ENCODE measurements around the gene PLCD1. TPM values are rescaled to one million over a fixed set of nuclear protein-coding genes. Genes with fewer than 3 reads are reported as not detected.

Gene PLCD1
- total RNA-seq, 1 donor from 2014 or later = 28.7 TPM

DNA sequence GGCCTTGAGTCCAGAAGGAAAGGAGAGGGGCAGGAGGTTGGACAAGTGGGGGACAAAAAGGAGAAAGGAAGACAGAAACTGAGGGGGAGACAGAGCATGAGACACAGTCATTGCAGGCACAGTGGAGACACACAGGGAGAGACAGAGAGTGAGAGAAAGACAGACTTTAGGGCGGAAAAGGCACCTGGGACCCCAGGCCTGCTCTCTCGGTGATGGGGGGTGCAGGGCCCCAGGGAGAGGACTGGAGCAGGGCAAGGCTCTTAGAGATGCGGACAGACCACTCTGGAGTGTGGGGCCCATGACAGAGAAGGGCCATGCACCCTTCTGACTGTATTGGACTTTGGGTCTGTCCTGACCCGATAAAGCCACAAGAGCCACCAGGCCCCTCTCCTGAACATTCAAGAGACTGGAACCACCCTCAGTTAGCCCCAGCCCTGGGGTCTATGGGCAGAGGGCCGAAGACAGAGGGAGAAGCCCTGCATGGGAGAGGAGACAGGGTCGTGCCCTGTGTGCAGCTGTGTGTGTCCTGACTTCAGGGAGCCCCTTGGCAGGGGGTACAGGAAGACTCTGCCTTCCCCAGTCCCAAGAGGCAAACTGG, 12.5 kb downstream of the PLCD1 start:
- Mint-ChIP-seq H3K36me3 (peaks cover 38% of the 10 kb centered on the region), H3K27me3 (no peaks in the 10 kb centered on the region), H3K4me1 (ENCODE audit: unreplicated experiment) (no peaks in the 10 kb centered on the region), H3K9me3 (peaks cover 7% of the 10 kb centered on the region), H3K4me3 (no peak overlapping the region), H3K27ac (no peak overlapping the region)
- DNase-seq (ENCODE audit: extremely low spot score, unreplicated experiment) = no peak
- TF ChIP-seq, protein P1, sequence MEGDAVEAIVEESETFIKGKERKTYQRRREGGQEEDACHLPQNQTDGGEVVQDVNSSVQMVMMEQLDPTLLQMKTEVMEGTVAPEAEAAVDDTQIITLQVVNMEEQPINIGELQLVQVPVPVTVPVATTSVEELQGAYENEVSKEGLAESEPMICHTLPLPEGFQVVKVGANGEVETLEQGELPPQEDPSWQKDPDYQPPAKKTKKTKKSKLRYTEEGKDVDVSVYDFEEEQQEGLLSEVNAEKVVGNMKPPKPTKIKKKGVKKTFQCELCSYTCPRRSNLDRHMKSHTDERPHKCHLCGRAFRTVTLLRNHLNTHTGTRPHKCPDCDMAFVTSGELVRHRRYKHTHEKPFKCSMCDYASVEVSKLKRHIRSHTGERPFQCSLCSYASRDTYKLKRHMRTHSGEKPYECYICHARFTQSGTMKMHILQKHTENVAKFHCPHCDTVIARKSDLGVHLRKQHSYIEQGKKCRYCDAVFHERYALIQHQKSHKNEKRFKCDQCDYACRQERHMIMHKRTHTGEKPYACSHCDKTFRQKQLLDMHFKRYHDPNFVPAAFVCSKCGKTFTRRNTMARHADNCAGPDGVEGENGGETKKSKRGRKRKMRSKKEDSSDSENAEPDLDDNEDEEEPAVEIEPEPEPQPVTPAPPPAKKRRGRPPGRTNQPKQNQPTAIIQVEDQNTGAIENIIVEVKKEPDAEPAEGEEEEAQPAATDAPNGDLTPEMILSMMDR (conservative IDR thresholded peaks at IDR 0.05) = no peak

DNA sequence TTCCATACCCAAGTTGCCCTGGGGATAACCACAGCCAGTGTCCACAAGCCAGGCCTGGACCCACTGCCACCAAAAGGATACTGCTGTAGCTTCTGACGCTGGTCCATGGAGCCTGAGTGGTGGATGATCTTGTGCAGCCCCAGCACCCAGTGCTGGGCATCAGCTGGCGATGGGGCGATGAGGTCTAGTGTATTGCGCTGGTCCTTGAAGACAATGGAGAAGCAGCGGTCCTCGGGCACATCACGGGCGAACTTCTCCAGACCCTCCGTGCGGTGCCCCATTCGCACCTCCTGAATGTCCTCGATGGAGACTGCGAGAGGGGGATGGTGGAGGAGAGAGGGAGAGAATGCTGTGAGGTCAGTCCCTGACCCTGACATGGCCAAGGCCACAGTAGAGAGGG, 13.0 kb downstream of the PLCD1 start:
- no peak for DNase-seq (ENCODE audit: extremely low spot score, unreplicated experiment)
- H3K36me3 Mint-ChIP-seq = peaks cover 38% of the 10 kb centered on the region
- no peak overlapping the region for H3K4me3 Mint-ChIP-seq
- H3K27ac Mint-ChIP-seq = no peak overlapping the region
- TF ChIP-seq, protein P1 (conservative IDR thresholded peaks at IDR 0.05) = no peak
- H3K4me1 Mint-ChIP-seq (ENCODE audit: unreplicated experiment) = no peaks in the 10 kb centered on the region
- H3K27me3 Mint-ChIP-seq = no peaks in the 10 kb centered on the region
- H3K9me3 Mint-ChIP-seq = peaks cover 7% of the 10 kb centered on the region

DNA sequence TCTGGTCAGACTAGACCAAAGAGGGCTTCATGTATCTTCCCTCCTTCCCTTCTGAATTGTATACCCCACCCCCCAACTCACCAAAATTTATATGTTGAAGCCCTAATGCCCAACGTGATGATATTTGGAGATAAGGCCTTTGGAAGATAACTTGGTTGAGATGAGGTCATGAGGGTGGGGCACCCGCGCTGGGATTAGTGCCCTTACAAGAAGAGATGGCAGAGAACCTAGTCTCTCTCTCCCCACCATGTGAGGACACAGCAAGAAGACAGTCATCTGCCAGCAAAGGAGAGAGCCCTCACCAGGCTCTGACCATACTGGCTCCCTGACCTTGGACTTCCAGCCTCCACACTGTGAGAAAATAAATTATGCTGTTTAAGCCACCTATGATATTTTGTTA, 13.5 kb downstream of the PLCD1 start:
- Mint-ChIP-seq H3K4me1 (ENCODE audit: unreplicated experiment) (no peaks in the 10 kb centered on the region), H3K4me3 (no peak overlapping the region), H3K27me3 (no peaks in the 10 kb centered on the region), H3K27ac (no peak overlapping the region), H3K9me3 (peaks cover 7% of the 10 kb centered on the region), H3K36me3 (peaks cover 38% of the 10 kb centered on the region)
- DNase-seq (ENCODE audit: extremely low spot score, unreplicated experiment) = no peak
- TF ChIP-seq, protein P1 (conservative IDR thresholded peaks at IDR 0.05) = no peak

DNA sequence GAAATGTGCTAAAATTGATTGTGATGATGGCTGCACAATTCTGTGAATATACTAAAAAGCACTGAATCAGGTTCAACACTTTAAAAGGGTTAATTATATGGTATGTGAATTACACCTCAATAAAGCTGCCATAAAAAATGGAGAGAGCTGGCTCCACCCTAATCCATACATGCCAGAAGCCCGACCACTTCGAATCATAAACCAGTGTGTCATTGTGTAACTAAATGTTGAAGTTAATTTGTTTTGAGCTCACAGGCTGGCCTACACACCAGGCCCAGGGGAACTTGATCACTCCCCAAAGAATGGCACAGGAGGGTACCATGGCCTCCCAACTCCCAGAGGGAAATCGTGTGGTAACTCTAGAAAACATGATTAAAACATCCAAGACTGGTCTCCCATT, 14.0 kb downstream of the PLCD1 start:
- Mint-ChIP-seq H3K36me3 (peaks cover 36% of the 10 kb centered on the region), H3K27ac (no peak overlapping the region), H3K4me3 (no peak overlapping the region), H3K4me1 (ENCODE audit: unreplicated experiment) (no peaks in the 10 kb centered on the region), H3K27me3 (no peaks in the 10 kb centered on the region), H3K9me3 (peaks cover 7% of the 10 kb centered on the region)
- TF ChIP-seq, protein P1 (conservative IDR thresholded peaks at IDR 0.05) = no peak
- DNase-seq (ENCODE audit: extremely low spot score, unreplicated experiment) = no peak

DNA sequence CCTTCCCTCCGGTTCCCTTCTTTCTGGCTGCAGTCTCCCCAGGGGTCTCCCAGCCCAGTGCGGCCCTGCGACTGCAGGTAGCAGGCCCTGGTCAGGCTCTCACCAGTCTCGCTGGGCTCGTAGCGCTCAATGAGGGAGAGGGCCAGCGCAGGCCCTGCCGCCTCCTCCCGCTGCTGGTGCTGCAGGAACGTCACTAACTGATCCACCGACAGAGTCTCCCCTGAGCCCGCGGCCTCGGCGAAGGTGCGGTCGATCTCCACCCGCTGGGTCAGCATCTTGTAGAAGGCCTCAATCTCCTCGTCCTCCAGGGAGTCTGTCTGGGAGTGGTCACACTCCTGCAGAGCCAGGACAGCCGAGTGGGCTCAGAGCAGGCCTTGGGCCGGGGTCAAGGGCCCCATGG, 18.3 kb downstream of the PLCD1 start:
- Mint-ChIP-seq H3K4me3 (no peak overlapping the region), H3K36me3 (peaks cover 26% of the 10 kb centered on the region), H3K9me3 (peaks cover 7% of the 10 kb centered on the region), H3K4me1 (ENCODE audit: unreplicated experiment) (no peaks in the 10 kb centered on the region), H3K27ac (no peak overlapping the region), H3K27me3 (no peaks in the 10 kb centered on the region)
- DNase-seq (ENCODE audit: extremely low spot score, unreplicated experiment) = no peak
- TF ChIP-seq, protein P1 (conservative IDR thresholded peaks at IDR 0.05) = no peak

Data from type B pancreatic cell (in vitro differentiated cells).